ENCODE measurements around the gene MRPL39. TPM values are rescaled to one million over a fixed set of nuclear protein-coding genes. Genes with fewer than 3 reads are reported as not detected.

MRPL39 gene
- total RNA-seq, 6 experiments from 2014 or later = 25.3 to 34.1 (median 31.7) TPM

DNA sequence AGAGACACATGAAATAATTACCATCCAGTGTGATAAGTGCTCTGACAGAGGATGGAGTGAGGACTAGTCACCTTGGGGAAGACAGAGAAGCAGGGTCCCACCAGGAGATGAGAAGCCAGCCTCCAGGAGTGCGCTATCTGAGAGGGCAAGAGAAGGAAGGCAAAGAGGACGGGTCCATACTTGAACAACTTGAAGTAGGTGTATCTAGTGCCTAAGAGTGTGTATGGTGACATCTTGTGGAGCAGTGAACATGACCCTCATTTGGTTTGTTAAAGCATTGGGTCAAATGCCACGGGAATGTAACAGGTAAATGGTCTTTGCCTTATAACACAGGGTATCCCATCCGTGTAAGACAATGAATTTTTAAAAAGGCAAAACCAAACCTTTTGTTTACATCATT lies 39.8 kb downstream of the MRPL39 start:
- H3K4me3 Mint-ChIP-seq = peak overlapping the region; percentile 43; the same call in 1 of the 2 replicates
- H3K27ac Mint-ChIP-seq = peak overlapping the region; percentile 56
- H3K4me1 Mint-ChIP-seq (ENCODE audit: low read depth) = peaks cover 84% of the 10 kb centered on the region
- TF ChIP-seq, protein P1, sequence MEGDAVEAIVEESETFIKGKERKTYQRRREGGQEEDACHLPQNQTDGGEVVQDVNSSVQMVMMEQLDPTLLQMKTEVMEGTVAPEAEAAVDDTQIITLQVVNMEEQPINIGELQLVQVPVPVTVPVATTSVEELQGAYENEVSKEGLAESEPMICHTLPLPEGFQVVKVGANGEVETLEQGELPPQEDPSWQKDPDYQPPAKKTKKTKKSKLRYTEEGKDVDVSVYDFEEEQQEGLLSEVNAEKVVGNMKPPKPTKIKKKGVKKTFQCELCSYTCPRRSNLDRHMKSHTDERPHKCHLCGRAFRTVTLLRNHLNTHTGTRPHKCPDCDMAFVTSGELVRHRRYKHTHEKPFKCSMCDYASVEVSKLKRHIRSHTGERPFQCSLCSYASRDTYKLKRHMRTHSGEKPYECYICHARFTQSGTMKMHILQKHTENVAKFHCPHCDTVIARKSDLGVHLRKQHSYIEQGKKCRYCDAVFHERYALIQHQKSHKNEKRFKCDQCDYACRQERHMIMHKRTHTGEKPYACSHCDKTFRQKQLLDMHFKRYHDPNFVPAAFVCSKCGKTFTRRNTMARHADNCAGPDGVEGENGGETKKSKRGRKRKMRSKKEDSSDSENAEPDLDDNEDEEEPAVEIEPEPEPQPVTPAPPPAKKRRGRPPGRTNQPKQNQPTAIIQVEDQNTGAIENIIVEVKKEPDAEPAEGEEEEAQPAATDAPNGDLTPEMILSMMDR (IDR thresholded peaks at IDR 0.05) = no peak
- no peaks in the 10 kb centered on the region for H3K9me3 Mint-ChIP-seq
- no peak for DNase-seq
- H3K27me3 Mint-ChIP-seq (ENCODE audit: insufficient read depth) = 0 out of 2 replicates have a peak, but pooled peaks cover 2% of the 10 kb centered on the region
- peaks cover 29% of the 10 kb centered on the region for H3K36me3 Mint-ChIP-seq (ENCODE audit: low read depth)

GRCh38 chr21:25566645-25567044 lies 40.6 kb downstream of the MRPL39 start:
- TF ChIP-seq, protein P1 (IDR thresholded peaks at IDR 0.05) = no peak
- no peak overlapping the region for H3K4me3 Mint-ChIP-seq
- no peak for DNase-seq
- H3K9me3 Mint-ChIP-seq = no peaks in the 10 kb centered on the region
- H3K36me3 Mint-ChIP-seq (ENCODE audit: low read depth) = peaks cover 29% of the 10 kb centered on the region
- H3K27me3 Mint-ChIP-seq (ENCODE audit: insufficient read depth) = peaks cover 2% of the 10 kb centered on the region; the same call in 1 of the 2 replicates
- H3K27ac Mint-ChIP-seq = no peak overlapping the region
- peaks cover 78% of the 10 kb centered on the region for H3K4me1 Mint-ChIP-seq (ENCODE audit: low read depth)

GRCh38 chr21:25565272-25566211 lies 41.7 kb downstream of the MRPL39 start:
- H3K27me3 Mint-ChIP-seq (ENCODE audit: insufficient read depth) = peaks cover 2% of the 10 kb centered on the region; the same call in 1 of the 2 replicates
- H3K36me3 Mint-ChIP-seq (ENCODE audit: low read depth) = peaks cover 29% of the 10 kb centered on the region
- no peak overlapping the region for H3K27ac Mint-ChIP-seq
- H3K4me1 Mint-ChIP-seq (ENCODE audit: low read depth) = peaks cover 81% of the 10 kb centered on the region
- TF ChIP-seq, protein P1 (IDR thresholded peaks at IDR 0.05) = no peak
- H3K4me3 Mint-ChIP-seq = no peak overlapping the region
- no peak for DNase-seq
- H3K9me3 Mint-ChIP-seq = no peaks in the 10 kb centered on the region

DNA sequence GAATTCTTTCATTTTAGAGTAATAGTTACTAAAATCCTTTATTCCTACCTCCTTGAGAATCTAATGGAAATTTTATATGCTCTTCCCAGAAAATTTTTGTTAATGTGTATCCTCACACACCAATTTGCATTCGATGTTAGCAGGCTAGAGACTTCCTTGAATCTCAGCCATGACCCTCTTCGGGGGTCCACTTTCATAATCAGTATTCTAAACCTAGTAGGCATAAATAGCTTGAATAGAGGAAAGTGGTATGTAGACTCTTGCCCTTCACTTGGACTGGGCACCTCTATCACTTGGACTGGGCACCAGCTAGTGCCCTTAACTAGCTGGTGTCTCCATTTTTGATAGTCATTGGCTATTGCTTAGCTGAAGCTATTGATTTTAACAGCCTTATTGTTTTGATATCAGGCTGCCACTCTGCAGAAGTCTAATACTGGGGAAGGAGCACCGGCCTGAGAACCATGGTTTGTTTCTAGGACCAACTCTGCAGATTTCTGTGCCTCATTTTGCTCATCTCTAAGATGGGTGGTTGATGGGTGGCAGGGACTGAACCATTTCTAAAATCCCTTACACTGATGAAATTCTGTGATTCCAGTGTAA lies 42.8 kb downstream of the MRPL39 start:
- Mint-ChIP-seq H3K9me3 (no peaks in the 10 kb centered on the region), H3K36me3 (ENCODE audit: low read depth) (peaks cover 22% of the 10 kb centered on the region), H3K27ac (no peak overlapping the region), H3K4me3 (peak overlapping the region; percentile 90), H3K4me1 (ENCODE audit: low read depth) (peaks cover 86% of the 10 kb centered on the region), H3K27me3 (ENCODE audit: insufficient read depth) (peaks cover 2% of the 10 kb centered on the region; the same call in 1 of the 2 replicates)
- TF ChIP-seq, protein P1 (IDR thresholded peaks at IDR 0.05) = no peak
- DNase-seq = no peak

DNA sequence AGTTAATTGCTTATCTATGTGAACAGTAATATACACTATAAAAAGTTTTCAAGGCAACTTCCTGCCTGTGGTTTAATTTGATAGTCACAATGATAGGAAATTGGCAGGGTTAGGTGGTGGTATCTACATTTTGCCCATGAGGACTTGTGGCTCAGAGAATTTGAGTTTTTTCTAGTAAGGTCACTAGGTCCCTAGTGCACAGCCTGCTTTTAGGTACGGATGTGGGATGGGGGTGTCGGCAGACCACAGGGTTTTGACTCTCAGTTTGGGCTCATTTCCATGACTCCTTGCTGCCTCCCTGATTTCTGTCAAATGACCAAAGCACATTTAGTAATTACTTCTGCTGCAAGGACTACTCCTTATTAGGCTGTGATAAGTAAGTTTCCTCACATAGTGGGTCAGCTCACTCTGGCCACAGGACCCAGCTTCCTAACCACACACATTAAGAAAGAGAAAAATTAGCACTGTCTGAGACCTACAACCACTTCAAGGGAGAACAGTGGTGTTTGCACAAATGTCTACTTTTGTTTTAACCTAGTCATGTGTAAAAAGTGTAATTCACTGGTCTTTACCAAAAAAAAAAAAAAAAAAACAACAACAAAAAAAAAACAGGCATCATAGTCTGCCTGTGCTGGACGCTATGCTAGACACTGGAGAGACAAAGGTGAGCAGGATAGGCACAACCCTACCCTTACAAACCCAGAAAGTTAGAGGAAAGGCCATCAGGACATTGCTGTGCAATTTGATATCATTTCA lies 43.7 kb downstream of the MRPL39 start:
- H3K27ac Mint-ChIP-seq = peak overlapping the region; percentile 0
- DNase-seq = no peak
- TF ChIP-seq, protein P1 (IDR thresholded peaks at IDR 0.05) = no peak
- peaks cover 80% of the 10 kb centered on the region for H3K4me1 Mint-ChIP-seq (ENCODE audit: low read depth)
- no peaks in the 10 kb centered on the region for H3K9me3 Mint-ChIP-seq
- H3K4me3 Mint-ChIP-seq = peak overlapping the region; percentile 90
- peaks cover 2% of the 10 kb centered on the region; the same call in 1 of the 2 replicates for H3K27me3 Mint-ChIP-seq (ENCODE audit: insufficient read depth)
- peaks cover 22% of the 10 kb centered on the region for H3K36me3 Mint-ChIP-seq (ENCODE audit: low read depth)

All from HFFc6 (cell line).